ENCODE data around the gene NGRN.

Gene NGRN

DNA sequence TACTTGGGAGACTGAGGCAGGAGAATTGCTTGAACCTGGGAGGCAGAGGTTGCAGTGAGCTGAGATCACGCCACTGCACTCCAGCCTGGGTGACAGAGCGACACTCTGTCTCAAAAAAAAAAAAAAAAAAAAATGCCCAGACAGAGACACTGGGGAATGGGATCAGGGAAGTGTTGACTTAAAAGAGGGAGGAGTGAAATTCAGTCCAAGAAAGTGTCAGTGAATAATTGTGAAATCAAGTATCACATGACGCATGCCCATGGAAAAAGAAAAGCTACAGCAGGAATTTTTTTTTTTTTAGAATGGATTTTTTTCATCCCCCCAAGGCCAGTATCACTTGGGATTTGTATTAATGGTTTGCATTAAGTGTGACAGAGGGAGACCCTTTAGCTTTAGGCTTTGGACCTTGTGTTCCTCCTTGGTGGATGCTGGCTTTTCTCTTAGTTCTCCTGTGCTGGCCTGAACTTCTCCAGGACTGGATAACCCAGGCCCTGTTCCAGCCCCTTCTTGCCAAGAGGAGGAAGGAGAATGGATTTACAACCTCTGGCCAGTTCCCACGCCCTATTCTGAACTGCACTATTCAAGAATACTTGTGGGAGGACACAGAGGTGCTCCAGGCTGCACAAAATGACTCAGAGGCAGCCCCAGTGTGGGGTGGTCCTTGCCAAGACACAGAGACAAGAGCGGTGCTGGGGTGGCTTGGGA lies 50.0 kb downstream of the NGRN start:
- DNase-seq (ENCODE audit: low read depth in 2 of 3, low spot score in 1 of 3), result no peak

DNA sequence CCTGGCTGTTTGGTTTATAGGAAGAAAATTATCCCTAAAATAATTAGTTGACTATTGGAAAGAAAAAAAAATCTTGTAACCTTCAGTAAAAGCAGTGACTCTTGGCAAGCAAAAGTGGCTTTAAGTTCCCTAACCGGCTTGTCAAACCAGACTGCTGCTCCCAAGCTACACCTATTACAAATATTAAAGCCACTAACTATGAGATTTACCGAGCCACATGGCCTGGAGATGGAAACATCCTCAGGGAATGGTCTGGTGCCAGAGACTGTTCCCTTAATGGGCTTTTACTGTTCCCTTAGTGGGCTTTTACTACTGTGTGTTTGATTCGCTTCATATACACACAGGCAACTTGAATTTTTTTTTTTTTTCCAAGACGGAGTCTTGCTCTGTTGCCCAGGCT lies 50.7 kb downstream of the NGRN start:
- no peak for DNase-seq (ENCODE audit: low read depth in 2 of 3, low spot score in 1 of 3)

DNA sequence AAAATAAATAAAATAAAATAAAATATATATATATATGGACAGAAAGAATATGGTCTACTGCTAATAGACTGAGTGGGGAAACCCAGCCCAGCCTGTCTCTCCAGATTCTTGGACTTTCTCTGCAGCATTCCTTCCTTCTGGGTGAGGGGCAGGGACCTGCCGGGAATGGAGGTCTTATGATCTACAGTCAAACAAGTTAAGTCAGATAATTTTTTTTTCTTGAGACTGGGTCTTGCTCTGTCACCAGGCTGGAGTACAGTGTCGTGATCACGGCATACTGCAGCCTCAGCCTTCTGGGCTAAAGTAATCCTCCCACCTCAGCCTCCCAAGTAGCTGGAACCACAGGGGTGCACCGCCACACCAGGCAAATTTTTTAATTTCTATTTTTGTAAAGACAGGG lies 53.1 kb downstream of the NGRN start:
- DNase-seq (ENCODE audit: low read depth in 2 of 3, low spot score in 1 of 3), result no peak

DNA sequence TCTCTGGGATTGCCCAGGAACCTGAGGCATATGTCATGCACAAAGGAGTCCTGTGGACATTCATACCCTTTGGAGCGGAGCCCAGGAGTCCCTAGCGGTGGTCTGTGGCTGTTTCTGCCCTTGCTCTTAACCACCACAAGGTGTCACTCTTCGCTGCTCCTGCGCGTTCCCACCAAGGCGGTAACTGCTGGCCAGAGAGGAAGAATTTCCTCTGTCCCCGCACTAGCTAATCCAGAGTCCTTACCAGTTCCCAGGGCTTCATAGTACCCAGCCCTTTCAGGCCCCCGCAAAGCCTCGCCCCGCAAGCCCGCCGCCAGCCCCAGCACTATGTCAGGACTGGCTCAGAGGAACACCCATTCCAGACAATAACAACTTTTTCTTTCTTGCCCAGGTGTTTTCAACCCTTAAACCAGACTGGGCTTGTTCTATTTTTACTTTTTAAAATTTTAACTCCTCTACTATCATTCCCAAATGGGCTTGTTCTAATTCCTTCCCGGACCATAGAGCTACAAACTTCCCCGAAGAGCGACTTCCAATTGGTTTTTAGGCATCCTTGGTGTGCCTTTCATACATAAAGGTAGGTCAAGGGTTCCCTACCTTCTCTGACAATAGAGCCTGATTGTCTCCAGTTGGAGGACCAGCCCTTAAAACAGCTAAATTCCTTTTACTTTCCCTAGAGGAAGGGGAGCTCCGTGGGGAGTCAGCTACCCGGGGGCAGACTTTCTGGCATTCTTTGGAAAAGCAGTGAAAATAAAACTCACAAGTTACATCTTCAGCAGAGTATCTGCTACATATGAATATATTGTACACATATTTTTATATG lies 54.8 kb downstream of the NGRN start:
- DNase-seq (ENCODE audit: low read depth in 2 of 3, low spot score in 1 of 3), result peak; percentile 51 to 62 (median 57)

DNA sequence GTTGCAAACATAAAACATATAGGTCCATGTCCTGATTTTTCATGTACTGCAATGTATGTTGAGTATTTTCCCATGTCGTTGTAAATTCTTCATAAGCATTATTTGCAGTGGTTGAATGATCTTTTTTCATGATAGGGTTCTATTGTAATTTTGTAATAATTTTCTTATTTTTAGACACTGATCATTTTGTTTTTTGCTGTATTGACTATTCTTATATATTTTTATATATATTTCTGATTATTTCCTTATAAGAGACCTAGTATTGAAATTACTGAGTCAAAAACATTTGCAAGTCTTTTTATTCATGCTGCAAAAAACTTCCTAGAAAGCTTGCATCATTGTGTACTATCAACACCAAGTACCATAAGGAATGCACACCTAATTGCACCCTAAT lies 55.4 kb downstream of the NGRN start:
- no peak for DNase-seq (ENCODE audit: low read depth in 2 of 3, low spot score in 1 of 3)

Data from stimulated activated CD4-positive, alpha-beta T cell treated with anti-CD3 and anti-CD28 coated beads, Interleukin-12 subunit alpha, Interleukin-12 subunit beta, amount 100 ng/mL, for 48 hours (primary cell).